Left colon (tissue), 2 donors: ENCODE data around the gene CD47. TPM values are rescaled to one million over a fixed set of nuclear protein-coding genes. Genes with fewer than 3 reads are reported as not detected.

Source experiments
- ATAC-seq: fragments of 200-7000 bp; cut with Tn5 transposase; one replicate; pipeline ENCODE4 v1.9.1; 2020; ENCODE audit warnings: mild to moderate bottlenecking, moderate library complexity
- DNase-seq, 2 donors: peaks; one replicate each; pipeline ENCODE4 v3.0.0-alpha.2; 2020
- intact Hi-C, 2 donors: fragments of 100-400 bp; cut with DNase I in 1 of 2; cut with micrococcal nuclease in 1 of 2; formaldehyde crosslinking; loops; one replicate each; pipeline versions ENCODE4 v1.11.2 to v1.14.0; 2022; cut with DNase I, micrococcal nuclease
- long read RNA-seq: library from polyadenylated mRNA; unstranded; transcript quantifications from one replicate; pipeline ENCODE4 v2.0.0, GENCODE V29; 2021
- total RNA-seq, 2 donors: library from RNA; stranded (reverse); fragmentation: NEBNext Ultra II Directional; extraction: Animal tissue kit (Norgen Biotek cat#: 25700); gene quantifications; one replicate each; pipeline ENCODE4 v1.2.1, GENCODE V29; 2021
- donor health status: DM: no; HTN: no; CAD: no.
- donor health status: DM: yes; HTN: yes; CAD: no.

CD47 gene
- total RNA-seq = 10 to 100 TPM; 71.1 to 81.3 TPM
- long read RNA-seq, full-length matches to known transcripts = 62 of 101 reads
- long read RNA-seq, partial matches to known transcripts = 0 of 101 reads
- long read RNA-seq, other reads (novel, unspliced or antisense) = 39 of 101 reads

- DNase-seq (peak; percentile 93 to 97), ATAC-seq (peak; percentile 94)
- intact Hi-C loops = no loop called here
Measured at GRCh38 chr3:108090701-108091497, at the start of gene CD47. Gene CD47, minus strand, starts transcription at chr3:108091031. Its CDS starts 123 bp downstream, at chr3:108090908.

GRCh38 chr3:108137460-108137814, 46.6 kb upstream of the CD47 start:
- DNase-seq (no peak), ATAC-seq (no peak)
- intact Hi-C loops = no loop called here

DNA sequence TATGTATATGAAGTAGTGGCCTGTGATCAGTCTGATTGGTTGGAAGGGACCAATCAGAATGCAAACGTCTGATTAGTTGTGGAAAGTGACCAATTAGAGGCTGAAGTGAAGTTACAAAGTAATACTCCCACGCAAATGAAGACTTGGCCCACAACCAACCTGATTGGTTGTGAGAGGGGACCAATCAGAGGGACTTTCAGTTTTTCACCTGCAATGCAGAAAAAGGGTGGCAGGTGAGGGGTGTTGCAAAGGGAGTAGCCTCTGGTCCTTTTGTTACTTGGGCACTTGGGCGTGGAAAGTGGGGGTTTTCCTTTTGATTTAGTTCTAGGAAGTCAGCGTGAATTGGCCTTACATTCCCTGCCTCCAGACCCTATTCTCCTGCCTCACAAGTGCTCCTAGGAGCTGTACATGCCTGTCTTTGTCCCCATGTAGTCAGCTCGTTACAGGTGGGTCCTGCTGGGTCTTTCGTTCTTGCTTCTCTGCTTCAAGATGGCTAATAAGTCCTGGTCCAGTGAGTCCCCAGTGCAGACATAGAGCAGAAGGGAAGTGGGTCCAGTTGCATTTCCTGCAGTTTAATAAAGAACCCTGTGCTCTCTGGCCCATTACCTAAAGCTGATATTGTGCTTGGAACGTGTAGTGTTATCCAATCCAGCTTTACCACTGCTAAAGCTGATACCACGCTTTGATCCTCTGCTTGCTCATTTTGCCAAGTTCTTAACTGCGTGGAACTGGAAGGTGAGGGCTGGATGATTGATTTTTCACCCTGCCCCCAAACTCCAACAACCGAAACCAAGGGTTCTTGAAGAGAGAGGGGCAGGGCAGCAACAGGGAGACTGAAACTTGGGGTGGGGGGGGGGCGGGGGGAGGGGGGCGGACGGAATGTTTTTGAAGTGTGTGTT, 46.0 kb upstream of the CD47 start:
- intact Hi-C loops = no loop called here
- DNase-seq (no peak), ATAC-seq (no peak)

DNA sequence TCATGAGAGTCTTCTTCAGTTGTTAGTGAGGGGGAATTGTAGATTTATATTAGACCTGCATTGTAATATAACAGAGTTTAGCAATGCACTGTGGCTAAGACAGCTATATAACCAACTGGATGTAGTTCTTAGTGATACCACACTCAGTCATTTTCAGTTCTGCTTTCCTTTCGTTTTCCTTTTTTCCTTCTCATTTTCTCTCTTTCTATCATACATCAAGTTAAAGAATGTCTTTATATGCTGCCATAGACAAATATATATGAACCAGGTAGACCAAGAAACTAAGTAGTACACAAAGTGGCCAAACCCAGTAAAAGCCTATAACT, 43.7 kb upstream of the CD47 start:
- DNase-seq (no peak), ATAC-seq (no peak)
- intact Hi-C loops = no loop called here

GRCh38 chr3:108133858-108134554, 43.2 kb upstream of the CD47 start:
- no peak for ATAC-seq
- intact Hi-C loops = no loop called here
- no peak for DNase-seq

GRCh38 chr3:108133048-108133369, 42.2 kb upstream of the CD47 start:
- intact Hi-C loops = no loop called here
- DNase-seq = no peak
- no peak for ATAC-seq

DNA sequence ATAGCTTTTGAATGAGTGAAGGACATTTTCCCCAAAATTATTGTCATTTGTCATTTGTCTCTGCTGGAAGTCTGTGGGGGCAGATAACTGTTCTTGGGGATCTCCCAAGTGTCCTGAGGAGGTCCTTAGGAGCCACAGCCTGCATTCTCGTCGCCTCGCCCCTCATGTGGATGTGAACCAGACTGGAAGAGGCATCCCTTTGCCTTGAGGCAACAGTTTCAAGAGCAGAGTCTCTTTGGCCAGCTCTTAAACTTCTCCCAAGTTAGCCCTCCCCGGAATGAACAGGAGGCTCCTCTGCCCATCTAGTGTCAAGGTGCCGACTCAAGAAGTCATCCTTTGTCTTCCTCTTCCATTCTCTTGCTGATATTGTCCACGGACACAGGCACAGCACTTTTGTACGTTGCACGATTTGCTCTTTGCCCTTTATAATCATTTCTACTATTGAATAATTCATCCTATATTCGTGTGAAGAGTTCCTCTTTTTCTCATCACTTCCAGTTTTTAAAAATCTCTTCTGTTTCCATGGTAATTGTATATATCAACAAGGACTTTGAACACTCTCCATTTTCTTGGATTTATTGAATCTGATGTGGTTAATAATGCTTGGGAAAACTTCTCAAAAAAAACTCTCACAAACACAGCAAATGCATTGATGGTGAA, 40.8 kb upstream of the CD47 start:
- DNase-seq (no peak), ATAC-seq (no peak)
- intact Hi-C loops = no loop called here

DNA sequence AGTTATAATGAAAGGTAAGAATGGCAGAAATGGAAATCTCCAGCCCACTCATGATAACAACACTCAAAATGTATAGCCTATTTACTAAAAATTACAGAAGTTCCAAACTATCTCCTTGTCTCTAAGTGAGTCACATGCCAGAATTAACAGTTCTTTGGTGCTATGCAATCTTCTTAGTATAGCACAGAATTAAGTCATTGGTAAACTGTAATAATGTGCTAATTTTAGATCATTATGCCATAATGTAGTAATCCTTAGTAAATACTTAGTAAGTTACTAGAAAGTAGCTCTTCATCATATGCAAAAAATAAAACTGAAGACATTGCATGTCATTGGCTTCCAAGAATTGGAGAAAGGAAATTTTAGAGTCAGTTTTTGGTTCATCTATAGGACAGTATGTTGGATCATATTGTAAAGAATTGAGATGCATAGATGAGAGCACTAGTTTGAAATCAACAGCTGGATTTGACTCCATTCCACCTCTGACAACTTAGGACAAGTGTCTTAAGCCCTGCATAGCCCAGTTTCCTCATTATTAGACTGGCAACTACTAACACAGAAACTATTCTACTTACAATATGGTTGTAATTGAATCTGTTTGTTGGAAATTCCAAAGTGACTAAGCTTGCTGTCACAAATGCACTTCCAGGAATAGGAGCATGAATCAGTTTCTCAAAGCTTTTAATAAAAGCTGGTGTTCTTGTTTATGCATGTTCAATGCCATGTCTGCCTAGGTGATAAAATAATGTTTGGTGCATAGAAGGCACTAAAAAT, 40.1 kb upstream of the CD47 start:
- DNase-seq (no peak), ATAC-seq (no peak)
- intact Hi-C loops = no loop called here

DNA sequence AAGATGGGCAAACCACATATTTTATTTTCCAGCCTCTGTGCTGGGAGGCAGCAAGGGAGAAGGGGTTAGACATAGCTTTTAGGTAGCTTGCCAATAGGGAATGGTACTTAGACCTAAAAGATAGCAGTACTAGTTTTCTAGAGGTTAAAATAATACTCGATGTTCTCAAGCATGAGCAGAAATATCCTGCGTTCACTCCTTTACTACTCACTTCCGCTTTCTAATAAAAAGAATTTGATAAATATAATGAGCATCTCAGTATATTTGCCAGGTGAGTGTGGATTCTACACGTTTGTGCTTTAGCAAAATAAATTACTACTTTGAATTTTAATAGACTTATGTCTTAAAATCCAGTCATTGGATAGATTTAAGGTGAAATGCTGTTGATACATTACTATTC, 39.4 kb upstream of the CD47 start:
- intact Hi-C loops = no loop called here

GRCh38 chr3:108127301-108127988, 36.6 kb upstream of the CD47 start:
- intact Hi-C loops = no loop called here
- peak; percentile 76 for ATAC-seq
- DNase-seq = peak; percentile 21 to 32

More for the DNA sequence above, 39.4 kb upstream of the CD47 start:
- DNase-seq (no peak), ATAC-seq (no peak)

GRCh38 chr3:108126348-108126747, 35.5 kb upstream of the CD47 start:
- ATAC-seq (no peak), DNase-seq (no peak)
- intact Hi-C loops = no loop called here

GRCh38 chr3:108125550-108126071, 34.8 kb upstream of the CD47 start:
- intact Hi-C loops = no loop called here
- DNase-seq = peak; percentile 28 to 35

DNA sequence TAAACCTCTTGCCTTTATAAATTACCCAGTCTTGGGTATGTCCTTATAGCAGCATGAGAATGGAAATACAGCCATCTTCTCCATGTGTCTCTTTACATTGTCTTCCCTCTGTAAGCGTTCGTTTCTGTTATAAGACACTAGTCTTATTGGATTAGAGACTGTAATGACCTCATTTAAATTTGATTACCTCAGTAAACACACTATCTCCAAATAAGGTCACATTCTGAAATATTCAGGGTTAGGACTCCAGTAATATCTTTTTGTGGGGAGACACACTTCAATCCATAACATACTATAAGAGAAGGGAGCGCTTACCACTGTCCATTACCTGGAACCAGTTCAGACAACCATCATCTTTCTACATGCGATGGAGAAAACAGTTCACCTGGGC, 34.3 kb upstream of the CD47 start:
- no peak for ATAC-seq
- DNase-seq = no peak
- intact Hi-C loops = no loop called here

More at GRCh38 chr3:108125550-108126071, 34.8 kb upstream of the CD47 start:
- ATAC-seq = peak; percentile 33

DNA sequence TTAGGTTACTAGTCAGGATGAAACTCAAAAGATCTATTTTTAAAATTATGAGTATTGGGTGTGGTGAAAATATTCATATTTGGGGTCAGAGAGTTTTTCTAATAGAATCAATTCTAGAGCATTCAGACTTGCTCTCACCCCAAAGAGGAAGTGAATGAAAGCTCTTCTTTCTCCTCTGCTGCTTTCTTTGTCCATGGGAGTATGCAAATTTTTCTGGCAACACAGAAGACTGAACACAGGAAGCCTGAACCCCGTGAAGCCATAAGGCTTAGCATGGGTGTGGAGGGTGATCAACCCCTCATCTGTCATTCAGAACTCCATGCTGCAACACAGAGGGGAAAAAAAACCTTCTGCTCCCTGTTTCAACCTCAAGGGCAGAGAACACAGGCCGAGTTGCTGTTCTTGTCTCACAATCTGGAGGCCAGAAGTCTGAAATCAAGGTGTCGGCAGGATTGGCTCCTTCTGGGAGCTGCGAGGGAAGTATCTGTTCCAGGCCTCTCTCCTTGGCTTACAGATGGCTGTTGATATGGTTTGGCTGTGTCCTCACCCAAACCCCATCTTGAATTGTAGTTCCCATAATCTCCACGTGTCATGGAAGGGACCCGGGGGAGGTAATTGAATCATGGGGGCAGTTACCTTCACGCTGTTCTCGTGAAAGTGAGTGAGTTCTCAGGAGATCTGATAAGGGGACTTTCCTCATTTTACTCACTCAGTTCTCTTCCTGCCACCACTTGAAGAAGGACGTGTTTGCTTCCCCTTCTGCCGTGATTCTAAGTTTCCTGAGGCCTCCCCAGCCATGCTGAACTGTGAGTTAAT, 33.7 kb upstream of the CD47 start:
- no peak for DNase-seq
- intact Hi-C loops = no loop called here
- peak; percentile 49 for ATAC-seq

- DNase-seq (no peak), ATAC-seq (no peak)
- intact Hi-C loops = no loop called here
Measured at GRCh38 chr3:108123326-108123725, 32.5 kb upstream of the CD47 start.

- intact Hi-C loops = no loop called here
- DNase-seq = no peak
- ATAC-seq = no peak
Measured at GRCh38 chr3:108122276-108122675, 31.4 kb upstream of the CD47 start.
